Subcutaneous adipose tissue (tissue), 4 donors: ENCODE measurements around the gene FBP1. TPM values are rescaled to one million over a fixed set of nuclear protein-coding genes. Genes with fewer than 3 reads are reported as not detected.

Experiments used
- total RNA-seq, 4 donors: library from RNA; depleted of rRNA; stranded (reverse); fragments of >200 nt; gene quantifications; one replicate each; pipeline ENCODE4 v1.1.0, GENCODE V29; 2016
- TF ChIP-seq, protein P1 (sequence below): fragments of 450-650 bp; IDR thresholded peaks from one replicate; pipeline ENCODE4 v1.5.1; 2016; ENCODE audit warnings: low read depth, mild to moderate bottlenecking, control low read depth, antibody characterized with exemption, moderate library complexity

The FBP1 gene
- total RNA-seq, 4 donors from 2014 or later, result 6.6 to 160 (median 16.2) TPM

DNA sequence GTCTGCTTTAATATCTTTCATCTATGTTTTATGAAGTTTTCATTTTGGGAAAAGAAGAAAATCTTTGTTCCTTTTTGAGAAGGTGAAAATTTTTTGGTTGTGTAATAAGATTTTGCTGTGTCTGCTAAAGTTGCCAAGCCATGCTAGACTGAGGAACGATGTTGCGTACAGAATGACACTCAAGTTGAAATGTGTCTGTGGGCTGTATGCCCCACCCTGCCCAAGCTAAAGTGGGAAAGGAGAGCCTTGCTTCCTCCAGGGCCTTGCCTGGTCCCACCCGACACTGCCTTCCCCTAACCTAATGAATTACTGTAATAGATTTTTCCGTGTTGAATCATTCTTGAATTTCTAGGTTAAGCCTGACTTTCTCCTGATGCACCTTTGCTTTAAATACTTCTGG lies 81.9 kb downstream of the FBP1 start:
- TF ChIP-seq, protein P1, sequence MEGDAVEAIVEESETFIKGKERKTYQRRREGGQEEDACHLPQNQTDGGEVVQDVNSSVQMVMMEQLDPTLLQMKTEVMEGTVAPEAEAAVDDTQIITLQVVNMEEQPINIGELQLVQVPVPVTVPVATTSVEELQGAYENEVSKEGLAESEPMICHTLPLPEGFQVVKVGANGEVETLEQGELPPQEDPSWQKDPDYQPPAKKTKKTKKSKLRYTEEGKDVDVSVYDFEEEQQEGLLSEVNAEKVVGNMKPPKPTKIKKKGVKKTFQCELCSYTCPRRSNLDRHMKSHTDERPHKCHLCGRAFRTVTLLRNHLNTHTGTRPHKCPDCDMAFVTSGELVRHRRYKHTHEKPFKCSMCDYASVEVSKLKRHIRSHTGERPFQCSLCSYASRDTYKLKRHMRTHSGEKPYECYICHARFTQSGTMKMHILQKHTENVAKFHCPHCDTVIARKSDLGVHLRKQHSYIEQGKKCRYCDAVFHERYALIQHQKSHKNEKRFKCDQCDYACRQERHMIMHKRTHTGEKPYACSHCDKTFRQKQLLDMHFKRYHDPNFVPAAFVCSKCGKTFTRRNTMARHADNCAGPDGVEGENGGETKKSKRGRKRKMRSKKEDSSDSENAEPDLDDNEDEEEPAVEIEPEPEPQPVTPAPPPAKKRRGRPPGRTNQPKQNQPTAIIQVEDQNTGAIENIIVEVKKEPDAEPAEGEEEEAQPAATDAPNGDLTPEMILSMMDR, result no peak

DNA sequence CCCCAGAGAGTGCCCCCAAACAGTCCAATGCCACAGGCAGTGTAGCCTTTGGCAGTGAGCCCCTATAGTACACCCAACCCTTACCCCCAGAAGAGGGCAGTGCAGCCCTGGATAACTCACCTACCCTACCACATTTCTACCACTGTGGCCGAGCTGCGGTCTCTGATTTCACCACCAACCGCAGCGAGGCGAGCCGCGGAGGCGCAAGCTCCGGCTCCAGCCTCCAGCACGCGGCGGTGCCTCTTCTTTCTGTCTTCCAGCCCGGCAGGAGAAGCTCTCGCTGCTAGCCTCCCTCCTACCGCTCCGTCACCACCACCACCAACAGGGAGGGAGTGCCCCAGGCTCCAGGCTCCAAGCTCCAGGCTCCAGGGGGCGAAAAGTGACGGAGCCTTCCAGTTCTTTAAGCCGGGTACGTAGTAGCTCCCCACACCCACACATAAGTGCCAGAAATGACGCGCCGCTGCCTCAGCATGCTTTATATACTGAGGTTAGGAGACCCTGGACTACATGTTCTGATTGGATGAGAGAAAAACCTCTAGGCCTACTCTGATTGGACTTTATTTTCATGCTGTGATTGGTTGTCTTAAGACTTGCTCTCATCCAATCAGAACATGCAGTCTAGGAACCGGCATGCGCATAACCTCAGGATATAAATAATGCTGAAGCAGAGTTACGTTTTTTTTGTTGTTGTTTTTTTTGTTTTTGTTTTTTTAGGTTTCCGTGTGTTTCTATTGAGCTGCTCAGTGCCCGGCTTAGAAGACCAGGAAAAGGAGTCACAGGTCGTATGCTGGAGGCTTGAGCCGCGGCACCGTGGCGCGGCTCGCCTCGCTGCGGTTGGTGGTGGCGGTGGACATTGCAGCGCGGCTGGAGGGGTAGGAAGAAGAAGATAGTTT lies 84.6 kb downstream of the FBP1 start, which contains the start of gene PCAT7:
Gene PCAT7 (plus strand): TSS at position 645 of the 893 bp plus-strand sequence.
- TF ChIP-seq, protein P1, result no peak

DNA sequence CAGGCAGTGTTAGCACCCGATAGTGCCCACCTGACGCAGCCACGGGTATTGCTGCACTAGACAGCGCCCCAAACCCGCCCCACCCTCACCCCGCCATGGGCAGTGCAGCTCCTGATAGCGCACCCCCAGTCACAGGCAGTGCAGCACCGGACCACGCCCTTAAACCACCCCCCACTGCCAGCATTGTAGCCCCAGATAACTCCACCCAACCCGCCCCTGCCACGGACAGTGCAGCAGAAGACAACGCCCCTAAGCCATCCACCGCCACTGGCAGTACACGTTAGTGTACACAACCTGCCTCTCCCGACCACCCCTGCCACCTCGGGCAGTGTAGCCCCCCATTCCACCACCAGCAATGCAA lies 85.3 kb downstream of the FBP1 start:
- TF ChIP-seq, protein P1, result no peak

Other genes with a start within 250 kb of the FBP1 start
- gene PCAT7, start 84.4 kb downstream of the FBP1 start, total RNA-seq, result not detected
- gene FBP2, start 45.7 kb downstream of the FBP1 start, total RNA-seq, result not detected
- gene AOPEP, start 87.2 kb upstream of the FBP1 start, total RNA-seq, result 10 to 100 TPM; 18.8 to 81.0 (median 32.1) TPM